Right forelimb (tissue), 1 donor: ENCODE results near the gene WDR83.
"Not testable (repeated sequence)": the region's sequence is repeated elsewhere in the genome, so short reads cannot be mapped to it uniquely, and the experiment has no call there.

ENCODE experiments used
- DNase-seq: peaks from one replicate; pipeline ENCODE4 v3.0.0-alpha.2; 2018

Gene WDR83

DNA sequence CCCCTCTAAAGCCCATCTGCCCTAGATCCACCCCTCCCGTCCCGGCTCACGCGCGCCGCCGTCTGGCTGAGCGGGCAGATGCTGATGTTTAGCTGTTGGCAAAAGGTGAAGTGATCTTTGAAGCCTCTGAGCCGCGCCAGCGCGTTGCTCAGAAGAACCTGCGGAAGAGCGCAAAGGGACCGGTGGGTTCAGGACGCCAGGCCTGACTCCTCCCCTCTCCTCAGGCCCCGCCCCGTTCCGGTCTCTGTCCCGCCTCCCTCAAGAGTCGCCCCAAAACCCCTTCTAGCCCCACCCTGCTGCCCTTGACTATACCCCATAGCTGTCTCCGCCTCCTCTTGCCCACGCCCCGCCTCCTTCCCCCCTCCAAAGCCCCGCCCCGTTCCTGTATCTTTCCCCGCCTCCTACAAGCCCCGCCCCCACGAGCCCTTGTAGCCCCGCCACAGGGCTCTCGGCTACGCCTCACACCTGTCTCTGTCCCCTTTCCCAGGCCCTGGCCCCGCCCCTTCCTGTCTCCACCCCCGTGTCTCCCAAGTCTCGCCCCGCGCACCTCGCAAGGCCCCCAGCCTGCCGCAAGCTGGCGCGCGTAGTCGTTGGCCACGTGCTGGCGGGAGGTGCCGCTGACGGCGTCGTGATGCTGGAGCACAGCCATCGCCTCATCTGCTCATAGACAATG is 9.6 kb upstream of the WDR83 start:
- no peak for DNase-seq

DNA sequence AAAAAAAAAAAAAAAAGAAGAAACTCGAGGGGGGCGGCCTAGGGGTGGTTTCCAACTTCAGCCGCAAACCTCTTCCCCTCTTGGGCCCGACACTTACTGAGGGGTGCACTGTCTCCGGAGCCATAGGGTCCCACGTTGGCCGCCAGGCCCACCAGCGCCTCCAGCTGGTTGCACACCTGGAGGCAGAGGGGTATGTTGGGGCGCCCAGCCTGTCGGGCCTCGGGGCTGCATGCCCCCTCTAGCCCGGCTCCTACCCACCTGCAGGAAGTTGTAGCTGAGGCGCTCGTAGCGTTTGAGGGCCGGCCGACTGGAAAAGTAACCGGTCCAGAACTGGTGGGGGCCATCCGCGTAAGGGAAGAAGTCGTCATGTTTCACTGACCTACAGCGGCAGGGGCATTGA is 8.6 kb upstream of the WDR83 start:
- DNase-seq: no peak

DNA sequence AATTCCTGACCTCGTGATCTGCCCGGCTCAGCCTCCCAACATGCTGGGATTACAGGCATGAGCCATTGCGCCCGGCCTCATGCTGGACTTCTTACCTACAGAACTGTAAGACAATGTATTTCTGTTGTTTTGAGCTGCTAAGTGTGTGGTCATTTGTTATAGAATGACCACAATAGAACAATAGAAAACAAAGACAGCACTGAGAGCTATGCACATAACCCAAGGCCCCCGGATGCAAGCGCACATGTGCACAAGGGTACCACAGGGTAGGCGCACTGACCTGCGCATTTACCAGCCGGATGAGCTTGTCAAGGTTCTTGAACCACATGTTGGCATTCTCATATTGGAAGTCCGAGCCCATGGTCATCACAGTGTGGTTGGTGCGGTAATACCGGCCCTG is 5.6 kb upstream of the WDR83 start:
- DNase-seq: no peak

DNA sequence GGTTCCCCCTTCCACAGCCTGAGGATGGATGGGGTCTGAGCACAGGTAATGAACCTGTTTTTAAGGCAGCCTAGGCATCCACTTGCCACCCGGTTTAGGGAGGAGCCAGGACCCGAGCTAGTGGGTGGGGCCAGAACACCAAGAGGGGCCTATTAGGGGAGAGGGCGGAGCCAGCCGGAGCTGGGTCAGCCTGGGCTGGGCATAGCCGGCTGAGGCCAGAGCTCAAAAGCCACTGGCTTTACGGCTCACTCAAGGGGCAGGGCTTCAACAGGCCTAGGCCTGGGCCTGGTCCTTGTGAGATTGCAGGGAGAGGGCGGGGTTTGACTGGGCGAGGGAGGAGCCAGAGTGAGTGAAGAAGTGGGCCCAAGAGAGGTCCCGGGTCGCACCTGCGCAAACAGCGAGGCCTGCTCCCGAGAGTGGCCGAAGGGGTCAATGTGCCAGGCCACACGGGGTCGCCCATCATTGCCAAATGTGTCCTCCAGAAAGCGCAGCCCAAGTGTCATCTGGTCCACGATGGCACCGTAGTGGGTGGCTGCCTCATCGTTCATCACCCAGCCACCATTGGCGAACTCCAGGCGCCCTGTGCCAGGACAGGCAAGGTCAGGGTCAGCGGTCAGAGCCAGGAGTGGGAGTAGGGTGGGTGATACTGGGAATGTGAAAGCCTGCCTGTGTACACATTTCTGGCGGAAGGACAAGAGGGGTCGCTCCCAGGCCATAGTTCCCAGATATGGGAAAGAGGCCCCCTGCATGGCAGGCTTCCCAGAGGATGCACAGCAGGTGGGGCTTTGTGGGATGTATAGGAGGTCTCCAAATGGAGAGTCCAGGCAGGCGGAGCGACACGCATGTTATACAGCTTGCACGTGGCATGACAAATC is 2.0 kb upstream of the WDR83 start:
- DNase-seq: no peak

DNA sequence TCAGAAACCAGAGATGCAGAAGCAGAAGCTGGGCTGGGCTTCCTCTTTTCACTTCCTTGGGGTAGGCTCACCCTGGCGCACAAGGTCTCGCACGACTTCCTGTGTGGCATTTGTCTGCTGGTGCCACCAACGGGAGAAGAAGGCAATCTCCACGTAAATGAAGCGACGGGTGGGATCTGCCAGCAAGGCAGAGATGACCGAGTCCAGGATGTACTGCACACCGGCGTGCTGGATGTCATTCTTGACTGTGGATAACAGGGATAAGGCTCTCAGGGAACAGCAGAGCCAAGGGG is 1.4 kb upstream of the WDR83 start:
- DNase-seq: no peak

DNA sequence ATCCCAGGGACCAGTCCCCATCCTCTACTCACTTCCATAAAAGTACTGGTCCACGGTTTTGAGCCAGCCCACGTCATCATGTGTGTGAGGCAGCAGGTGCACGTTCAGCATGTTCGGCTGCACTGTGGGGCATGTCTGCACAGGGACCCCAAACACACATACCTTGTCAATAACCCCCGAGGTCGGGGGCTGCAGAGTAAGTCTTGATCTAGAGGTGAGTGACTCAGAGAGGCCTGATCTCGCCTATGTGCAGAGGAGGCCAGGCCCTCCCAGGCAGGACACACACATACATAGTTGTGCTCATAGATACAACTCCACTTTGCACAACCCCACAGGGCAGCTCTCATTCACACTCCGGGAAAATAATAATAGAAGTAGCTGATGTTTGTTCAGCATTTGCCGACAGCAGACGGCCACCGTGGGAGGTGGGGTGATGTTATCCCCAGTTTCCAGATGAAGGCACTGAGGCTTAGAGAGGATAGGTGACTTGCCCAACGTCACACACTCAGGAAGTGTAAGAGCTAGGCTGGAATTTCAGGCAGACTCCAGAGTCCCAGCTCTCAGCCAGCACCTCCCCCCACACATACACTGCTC is 839 bp upstream of the WDR83 start:
- DNase-seq: no peak

DNA sequence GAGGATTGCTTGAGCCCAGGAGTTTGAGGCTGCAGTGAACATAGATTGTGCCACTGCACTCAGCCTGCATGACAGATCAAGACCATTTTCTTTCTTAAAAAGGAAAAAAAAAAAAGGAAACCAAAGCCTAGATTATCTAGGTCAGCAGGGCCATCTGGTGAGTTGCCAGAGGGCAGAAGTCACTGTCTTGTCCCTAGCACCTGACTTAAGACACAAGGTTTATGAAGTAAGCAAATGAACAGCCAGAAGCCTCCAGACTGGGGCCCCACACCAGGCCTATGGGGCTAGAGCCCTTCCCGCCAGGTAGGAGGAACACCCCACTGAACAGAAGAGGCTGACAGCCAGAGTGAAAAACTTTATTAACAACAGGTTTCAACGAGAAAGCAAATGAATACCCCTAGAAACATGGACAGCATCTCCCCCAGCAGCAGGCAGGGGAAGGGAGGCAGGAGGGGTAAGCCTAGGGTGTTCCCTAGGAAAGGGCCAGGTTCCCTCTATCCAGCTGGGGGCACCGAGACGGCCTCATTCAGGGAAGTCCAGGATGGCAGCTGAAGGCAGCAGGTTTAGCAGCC is 1.2 kb downstream of the WDR83 start:
- DNase-seq: no peak

DNA sequence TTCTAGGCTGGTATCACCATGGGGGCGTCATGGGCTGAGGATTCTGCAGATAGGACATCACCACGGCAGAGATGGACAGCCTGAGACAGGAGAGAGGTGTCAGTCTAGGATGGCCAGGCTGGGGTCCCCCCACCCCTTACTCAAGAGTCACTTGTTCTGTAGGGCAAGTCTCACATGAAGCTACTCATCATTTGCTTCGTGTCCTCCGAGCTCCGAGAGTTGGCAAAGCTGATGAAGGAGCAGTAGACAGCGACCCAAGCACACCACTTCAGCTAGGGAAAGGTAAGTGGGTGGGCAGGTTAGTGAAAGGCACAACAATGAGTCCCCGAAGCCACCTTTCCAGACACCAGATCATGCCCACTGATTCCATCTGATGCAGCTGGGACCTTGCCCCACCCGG is 1.7 kb downstream of the WDR83 start:
- DNase-seq: no peak

DNA sequence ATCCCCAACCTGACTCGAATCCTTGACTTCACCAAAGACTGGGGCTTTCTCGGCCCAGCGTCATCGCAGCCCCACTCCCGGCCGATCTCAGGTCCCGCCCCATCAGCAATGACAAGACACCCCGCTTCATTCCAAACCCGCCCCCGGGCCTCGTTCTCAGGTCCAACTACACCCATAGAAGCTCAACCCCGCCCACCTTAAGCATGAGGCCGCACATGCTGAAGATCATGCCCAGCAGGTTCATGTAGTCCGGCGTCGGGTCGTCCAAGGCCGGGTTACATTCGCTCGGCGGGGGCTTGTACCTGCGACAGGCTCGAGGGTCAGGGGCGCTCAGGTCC is 2.3 kb downstream of the WDR83 start:
- DNase-seq: peak; percentile 72

DNA sequence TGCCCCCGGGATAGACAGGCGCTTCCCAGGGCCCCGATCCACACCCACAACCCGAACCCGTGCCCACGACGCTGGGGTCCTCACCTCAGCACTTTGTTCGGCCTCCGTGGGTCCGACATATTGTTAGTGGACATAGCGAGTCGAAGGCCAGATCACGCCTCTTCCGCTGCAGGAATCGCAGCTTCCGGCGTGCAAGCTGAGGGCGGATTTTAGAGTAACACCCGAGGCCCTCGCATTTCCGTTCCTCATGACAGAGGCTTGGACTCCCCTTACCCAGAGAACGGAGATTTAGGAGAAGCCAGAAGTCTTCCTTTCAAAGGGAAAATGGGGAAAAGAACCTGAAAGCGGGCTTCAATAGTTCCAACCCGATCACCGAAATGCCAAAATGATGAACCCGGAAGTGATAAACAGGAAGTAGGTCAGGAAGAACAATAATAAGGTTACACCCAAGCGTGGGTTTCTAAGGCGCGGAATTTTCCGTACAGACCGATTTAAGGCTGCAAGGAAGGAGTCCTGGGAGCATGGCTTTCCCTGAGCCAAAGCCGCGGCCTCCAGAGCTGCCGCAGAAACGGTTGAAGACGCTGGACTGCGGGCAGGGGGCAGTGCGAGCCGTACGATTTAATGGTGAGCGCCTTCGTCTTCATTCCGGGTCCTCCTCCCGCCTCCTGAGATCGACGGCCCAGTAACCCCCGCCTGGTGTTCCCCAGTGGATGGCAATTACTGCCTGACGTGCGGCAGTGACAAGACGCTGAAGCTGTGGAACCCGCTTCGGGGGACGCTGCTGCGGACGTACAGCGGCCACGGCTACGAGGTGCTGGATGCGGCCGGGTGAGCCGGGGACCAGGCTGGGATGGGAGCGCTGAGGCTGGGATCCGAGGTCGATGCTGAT is 2.9 kb downstream of the WDR83 start:
- peak; percentile 90 for DNase-seq

DNA sequence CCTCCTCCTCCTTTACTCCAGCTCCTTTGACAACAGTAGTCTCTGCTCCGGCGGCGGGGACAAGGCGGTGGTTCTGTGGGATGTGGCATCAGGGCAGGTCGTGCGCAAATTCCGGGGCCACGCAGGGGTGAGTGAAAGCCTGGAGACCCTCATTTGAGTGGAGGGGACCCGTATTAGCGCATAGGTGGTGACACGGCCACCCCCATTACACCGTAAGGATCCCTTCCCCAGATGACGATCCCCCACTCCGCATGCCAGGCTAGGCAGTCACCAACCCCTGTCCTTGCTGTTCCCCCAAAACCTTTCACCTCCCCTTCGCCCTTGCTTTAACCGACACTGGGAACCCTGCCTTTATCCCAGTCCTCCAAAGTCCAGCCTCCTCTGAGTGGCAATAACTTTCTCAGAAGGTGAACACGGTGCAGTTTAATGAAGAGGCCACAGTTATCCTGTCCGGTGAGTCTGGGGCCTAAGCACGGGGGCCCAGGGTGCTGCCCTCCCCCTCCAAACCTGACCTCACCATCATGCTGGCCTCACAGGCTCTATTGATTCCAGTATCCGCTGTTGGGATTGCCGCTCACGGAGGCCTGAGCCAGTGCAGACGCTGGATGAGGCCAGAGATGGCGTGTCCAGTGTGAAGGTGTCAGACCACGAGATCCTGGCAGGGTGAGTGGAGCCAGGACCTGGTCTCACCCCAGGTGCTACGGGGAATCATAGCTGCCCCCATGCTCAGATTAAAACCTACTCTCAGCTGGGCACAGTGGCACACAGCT is 3.7 kb downstream of the WDR83 start:
- DNase-seq: no peak

DNA sequence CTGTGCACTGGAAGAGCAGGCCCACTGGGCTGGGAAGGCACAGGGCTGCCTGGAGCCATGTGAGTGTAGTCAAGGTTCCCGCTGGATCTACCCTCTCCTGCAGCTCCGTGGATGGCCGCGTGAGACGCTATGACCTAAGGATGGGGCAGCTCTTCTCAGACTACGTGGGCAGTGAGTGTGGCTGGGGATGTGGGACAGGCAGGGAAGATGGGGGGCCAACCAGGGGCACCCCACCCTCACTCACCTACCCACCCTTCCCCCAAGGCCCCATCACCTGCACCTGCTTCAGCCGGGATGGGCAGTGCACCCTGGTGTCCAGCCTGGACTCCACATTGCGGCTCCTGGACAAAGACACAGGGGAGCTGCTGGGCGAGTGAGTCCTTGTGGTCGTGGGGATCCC is 6.1 kb downstream of the WDR83 start:
- no peak for DNase-seq

DNA sequence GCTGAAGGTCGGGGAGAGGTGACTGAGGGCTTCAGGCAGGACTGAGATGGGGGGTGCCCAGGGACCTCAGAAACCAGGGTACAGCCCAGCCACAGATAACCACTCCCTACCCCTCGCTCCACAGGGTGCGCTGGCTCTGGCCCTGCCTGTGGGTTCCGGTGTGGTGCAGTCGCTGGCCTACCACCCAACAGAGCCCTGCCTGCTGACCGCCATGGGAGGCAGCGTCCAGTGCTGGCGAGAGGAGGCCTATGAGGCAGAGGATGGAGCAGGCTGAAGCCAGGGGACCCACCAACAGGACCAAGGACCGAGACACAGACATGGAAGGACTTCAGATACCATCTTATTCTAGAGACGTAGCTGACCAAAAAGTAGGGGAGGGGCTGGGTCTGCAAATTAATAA is 8.8 kb downstream of the WDR83 start:
- DNase-seq: no peak

DNA sequence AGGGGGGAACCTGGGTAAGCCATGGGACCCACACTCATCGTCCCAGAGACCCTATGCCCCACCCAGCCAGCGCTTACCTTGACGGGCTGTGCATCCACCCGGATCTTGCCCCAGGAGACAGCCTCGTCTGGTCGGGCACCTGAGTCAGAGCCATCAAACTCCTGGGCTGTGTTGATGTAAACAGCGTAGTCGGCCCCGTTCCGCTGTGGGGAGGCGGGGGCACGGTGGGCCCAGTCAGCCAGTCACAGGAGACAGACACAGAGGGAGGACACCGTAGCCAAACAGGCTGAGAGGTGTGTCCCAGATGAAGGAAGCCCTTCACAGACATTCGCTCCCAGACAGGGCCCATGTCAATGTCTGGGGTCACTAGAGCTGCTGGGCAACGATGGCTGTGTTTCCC is 9.3 kb downstream of the WDR83 start:
- no peak for DNase-seq

DNA sequence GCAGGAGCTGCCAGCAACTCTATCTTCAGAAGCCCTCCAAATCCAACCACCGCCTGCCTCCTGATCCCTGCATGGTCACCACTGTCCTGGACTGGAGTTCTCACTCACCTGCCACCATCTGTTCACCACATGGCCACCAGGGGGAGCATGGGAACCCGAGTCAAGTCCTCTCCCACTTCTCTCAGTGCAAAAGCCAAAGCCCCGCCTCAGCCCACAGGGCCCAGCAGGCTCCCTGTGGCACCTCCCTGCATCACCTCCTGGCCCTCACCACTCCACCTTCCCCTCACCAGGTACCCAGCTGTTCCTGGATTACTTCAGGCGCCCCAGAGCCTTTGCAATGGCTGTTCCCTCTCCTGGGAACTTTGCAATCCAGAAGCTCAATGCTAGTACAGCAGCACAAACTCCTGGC is 9.8 kb downstream of the WDR83 start:
- DNase-seq: peak; percentile 88

DNA sequence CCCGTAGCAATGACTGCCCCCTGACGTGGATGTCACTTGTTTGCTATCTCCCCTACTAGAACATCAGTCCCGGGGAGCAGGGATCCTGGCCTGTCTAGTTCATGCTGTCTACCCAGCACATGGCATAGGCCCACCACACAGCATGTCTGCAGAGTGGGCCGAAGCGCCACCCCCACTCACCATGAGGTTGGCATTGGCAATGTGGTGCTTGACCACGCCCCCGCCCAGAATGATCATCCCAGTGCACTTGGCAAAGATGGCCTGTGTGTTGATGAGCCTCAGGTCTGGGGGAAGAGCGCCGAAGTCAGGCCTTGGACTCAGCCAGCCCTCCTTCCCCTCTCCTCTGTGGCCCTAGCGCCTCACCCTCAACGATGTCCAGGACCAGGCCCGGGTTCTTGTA is 10.3 kb downstream of the WDR83 start:
- DNase-seq: no peak

DNA sequence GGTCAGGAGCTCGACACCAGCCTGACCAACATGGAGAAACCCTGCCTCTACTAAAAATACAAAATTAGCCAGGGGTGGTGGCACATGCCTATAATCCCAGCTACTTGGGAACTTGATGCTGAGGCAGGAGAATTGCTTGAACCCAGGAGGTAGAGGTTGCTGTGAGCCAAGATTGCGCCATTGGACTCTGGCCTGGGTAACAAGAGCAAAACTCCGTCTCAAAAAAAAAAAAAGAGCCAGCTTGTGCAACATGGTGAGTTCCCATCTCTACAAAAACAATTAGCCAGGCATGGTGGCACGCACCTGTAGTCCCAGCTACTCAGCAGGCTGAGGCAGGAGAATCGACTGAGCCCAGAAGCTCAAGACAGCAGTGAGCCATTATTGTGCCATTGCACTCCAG is 11.4 kb downstream of the WDR83 start:
- not testable (repeated sequence) for DNase-seq

DNA sequence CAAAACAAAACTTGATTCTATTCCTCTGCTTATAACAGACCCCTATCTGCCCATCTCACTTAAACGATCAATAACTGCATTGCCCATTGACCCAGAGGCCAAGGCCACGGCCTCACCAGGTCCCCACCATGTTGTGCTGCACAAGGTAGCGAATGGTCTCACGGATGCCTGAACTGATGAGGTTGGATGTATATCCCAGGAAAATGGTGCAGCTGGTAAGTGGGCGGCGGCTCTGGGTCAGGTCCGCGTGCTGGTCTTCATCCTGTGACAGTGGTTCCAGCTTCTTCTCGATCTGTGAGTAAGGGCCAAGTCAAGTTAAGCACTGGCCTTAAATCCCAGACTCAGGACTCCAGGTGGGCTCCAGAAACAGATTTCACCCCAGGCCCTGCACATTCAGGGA is 13.4 kb downstream of the WDR83 start:
- no peak for DNase-seq

DNA sequence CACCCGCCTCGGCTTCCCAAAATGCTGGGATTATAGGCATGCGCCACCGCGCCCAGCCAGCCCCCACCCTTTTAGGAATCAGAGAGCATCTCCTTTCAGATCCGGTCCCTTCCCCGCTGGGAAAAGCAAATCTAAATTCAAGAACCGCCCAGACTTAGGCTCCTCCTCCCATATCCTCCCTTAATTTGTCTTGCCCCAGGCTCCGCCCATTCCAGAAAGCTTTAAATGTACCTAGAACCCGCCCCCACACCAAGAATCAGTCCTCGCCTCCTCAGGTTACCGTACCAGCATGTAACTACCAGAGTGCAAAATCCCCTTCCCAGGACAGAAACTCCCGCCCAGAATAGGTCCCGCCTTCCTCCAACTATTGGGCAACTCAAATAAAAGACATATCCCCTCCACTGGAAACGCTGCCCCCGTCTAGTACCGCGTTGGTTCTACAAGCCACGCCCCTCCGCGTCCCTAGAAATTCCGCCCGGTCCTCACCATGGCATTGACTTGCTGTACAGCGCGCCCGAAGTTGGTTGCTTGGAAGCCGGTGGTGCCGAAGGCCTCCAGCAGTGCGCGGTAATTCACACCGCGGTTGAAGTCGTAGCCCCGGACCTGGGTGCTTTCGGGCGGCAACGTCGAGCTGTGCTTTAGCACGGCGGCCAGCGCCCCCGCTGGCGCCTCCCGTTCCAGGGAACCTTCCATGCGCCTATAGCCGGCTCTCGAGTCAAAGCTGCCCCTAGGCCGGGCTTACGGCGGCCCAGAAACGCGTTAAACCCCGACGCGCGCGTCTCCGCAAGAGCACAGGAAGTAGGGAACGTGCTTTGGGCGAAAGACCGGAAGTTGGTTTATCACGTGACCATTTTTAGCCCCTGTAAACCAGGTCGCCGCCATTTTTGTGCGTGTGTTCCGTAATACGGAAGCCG is 14.7 kb downstream of the WDR83 start, which contains the start of gene DHPS:
TSS of gene DHPS (minus strand) at position 807 of the 914 bp plus-strand sequence. CDS start at position 693, 114 bp downstream.
- DNase-seq: peak; percentile 91

DNA sequence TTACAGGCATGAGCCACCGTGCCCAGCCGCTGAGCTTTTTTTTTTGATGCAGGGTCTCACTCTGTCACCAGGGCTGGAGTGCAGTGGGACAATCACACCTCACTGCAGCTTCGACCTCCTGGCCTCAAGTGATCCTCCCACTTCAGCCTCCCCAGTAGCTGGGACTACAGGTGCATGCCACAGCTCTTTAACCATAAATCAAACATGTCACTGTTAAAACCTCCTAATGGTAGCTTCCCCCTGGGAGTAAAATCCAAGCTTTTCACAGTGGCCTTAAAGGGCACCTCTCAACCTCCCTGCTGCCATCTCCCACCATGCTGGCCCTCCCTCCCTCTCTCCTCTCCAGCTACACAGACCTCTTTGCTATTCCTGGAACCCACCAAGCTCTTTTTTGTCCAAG is 19.2 kb downstream of the WDR83 start:
- DNase-seq: no peak
